HCT116 (cell line): ENCODE data around the gene CISD3.

Source experiments
- EZH2 ChIP-seq: fragments of 200-600 bp; sonication (generic); IDR thresholded peaks from 2 replicates; pipeline ENCODE4 v1.6.1; 2017; ENCODE audit warnings: antibody characterized with exemption, mixed run types
- EZH2phosphoT487 ChIP-seq: fragments of 200-600 bp; IDR thresholded peaks from 2 replicates; pipeline ENCODE4 v1.6.1; 2018; ENCODE audit warnings: antibody characterized with exemption, borderline replicate concordance
- POLR2A ChIP-seq: IDR thresholded peaks from 2 replicates; pipeline ENCODE4 v1.7.0; 2011; ENCODE audit warnings: borderline replicate concordance; ENCODE audit not compliant: insufficient read depth, insufficient read length; ENCODE audit errors: extremely low read depth
- POLR2AphosphoS5 ChIP-seq: IDR thresholded peaks from 2 replicates; pipeline ENCODE4 v1.6.1; 2011; ENCODE audit warnings: mild to moderate bottlenecking, low read depth, low read length, moderate library complexity
- TCF7L2 ChIP-seq: IDR thresholded peaks from 2 replicates; pipeline ENCODE4 v1.7.0; 2011; ENCODE audit warnings: borderline replicate concordance, inconsistent platforms; ENCODE audit not compliant: insufficient read depth, insufficient read length; ENCODE audit errors: extremely low read depth
- ZNF274 ChIP-seq: fragments of 200-500 bp; sonication (Bioruptor generic); IDR thresholded peaks from 2 replicates; pipeline ENCODE4 v1.6.1; 2014; ENCODE audit warnings: mild to moderate bottlenecking, low read depth, low read length, inconsistent platforms
- TF ChIP-seq, protein P1 (sequence below), 3 experiments: fragments of 200-600 bp in 1 of 3; sonication (generic) in 1 of 3; IDR thresholded peaks in 2 of 3; conservative IDR thresholded peaks in 1 of 3; 2 replicates each; pipeline ENCODE4 v1.5.1; 2012 to 2017; ENCODE audit warnings: low read depth in 2 of 3, low read length in 2 of 3, antibody characterized with exemption in 1 of 3, borderline replicate concordance in 1 of 3, control low read depth in 1 of 3, mild to moderate bottlenecking in 1 of 3, mixed read lengths in 1 of 3, mixed run types in 1 of 3, moderate library complexity in 1 of 3; ENCODE audit not compliant: insufficient read depth in 1 of 3
- TF ChIP-seq, protein P2 (sequence below): IDR thresholded peaks from 2 replicates; pipeline ENCODE4 v1.6.1; 2012

DNA sequence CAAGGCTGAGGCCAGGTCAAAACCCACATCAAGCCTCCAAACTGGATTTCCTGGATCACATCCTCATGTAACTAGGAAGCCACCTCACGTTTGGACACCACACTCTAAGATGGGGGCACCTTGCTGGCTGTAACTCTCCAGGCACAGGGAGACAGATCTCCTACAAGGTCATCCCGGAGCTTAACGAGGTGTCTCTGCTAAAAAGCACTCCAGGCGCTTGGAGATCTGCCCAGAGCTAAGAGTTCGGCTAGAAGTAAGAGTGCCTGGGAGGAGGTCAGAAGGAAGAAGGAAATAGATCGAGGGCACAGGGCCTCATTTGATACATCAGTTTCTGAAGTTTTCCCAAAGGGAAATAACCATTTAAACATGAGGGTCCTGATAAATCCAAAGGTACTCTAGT lies 38.3 kb downstream of the CISD3 start:
- TF ChIP-seq POLR2AphosphoS5, result no peak
- TF ChIP-seq, protein P1, sequence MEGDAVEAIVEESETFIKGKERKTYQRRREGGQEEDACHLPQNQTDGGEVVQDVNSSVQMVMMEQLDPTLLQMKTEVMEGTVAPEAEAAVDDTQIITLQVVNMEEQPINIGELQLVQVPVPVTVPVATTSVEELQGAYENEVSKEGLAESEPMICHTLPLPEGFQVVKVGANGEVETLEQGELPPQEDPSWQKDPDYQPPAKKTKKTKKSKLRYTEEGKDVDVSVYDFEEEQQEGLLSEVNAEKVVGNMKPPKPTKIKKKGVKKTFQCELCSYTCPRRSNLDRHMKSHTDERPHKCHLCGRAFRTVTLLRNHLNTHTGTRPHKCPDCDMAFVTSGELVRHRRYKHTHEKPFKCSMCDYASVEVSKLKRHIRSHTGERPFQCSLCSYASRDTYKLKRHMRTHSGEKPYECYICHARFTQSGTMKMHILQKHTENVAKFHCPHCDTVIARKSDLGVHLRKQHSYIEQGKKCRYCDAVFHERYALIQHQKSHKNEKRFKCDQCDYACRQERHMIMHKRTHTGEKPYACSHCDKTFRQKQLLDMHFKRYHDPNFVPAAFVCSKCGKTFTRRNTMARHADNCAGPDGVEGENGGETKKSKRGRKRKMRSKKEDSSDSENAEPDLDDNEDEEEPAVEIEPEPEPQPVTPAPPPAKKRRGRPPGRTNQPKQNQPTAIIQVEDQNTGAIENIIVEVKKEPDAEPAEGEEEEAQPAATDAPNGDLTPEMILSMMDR (IDR thresholded peaks at IDR 0.05 in 2 of 3, conservative IDR thresholded peaks at IDR 0.05 in 1 of 3; ENCODE audit: borderline replicate concordance in 1 of 3, insufficient read depth in 1 of 3, low read depth in 2 of 3, low read length in 2 of 3), result no peak
- no peak for TF ChIP-seq EZH2
- no peak for TF ChIP-seq ZNF274
- TF ChIP-seq POLR2A, result no peak
- no peak for TF ChIP-seq EZH2phosphoT487
- TF ChIP-seq, protein P2, sequence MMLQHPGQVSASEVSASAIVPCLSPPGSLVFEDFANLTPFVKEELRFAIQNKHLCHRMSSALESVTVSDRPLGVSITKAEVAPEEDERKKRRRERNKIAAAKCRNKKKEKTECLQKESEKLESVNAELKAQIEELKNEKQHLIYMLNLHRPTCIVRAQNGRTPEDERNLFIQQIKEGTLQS, result no peak
- TF ChIP-seq TCF7L2, result no peak
